NCI-H2196 treated with DMSO at 0.1 percent for 48 hours (cell line): ENCODE measurements around the gene ATP6V0E2.
A peak's percentile ranks its signal among the peaks of the same experiment; 100 is the strongest.
"Not testable (repeated sequence)": the region's sequence is repeated elsewhere in the genome, so short reads cannot be mapped to it uniquely, and the experiment has no call there.

Experiments
- DNase-seq: peaks from one replicate; lab custom pipeline; 2025; ENCODE audit not compliant: unreplicated experiment; lab: John Stamatoyannopoulos, UW

The ATP6V0E2 gene

DNA sequence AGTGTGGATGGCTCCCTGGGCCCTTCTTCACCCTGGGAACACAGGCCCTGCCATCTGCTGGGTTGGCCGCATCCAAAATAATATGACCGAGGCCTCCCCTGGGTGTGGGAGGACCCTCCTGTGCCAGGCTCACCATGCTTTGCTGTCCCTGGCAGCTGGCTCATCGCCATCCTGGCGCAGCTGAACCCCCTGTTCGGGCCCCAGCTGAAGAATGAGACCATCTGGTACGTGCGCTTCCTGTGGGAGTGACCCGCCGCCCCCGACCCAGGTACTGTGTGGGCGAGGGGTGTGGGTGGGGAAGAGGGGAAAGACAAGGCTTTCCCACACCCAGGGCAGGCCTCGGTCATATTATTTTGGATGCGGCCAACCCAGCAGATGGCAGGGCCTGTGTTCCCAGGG lies 4.8 kb downstream of the ATP6V0E2 start:
- no peak for DNase-seq

DNA sequence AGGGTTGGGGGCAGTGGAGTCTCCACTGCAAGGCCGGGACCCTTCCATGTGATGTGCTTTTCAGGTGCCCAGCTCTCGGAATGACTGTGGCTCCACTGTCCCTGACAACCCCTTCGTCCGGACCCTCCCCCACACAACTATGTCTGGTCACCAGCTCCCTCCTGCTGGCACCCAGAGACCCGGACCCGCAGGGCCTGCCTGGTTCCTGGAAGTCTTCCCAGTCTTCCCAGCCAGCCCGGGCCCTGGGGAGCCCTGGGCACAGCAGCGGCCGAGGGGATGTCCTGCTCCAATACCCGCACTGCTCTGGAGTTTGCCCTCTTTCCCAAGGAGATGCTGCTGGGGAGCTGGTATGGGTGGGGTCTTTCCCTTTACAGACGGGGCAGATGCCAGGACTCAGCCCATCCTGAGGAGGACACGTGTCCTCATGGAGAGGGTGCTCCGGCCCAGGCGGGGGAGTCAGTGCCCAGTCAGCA lies 5.5 kb downstream of the ATP6V0E2 start:
- DNase-seq, result no peak

DNA sequence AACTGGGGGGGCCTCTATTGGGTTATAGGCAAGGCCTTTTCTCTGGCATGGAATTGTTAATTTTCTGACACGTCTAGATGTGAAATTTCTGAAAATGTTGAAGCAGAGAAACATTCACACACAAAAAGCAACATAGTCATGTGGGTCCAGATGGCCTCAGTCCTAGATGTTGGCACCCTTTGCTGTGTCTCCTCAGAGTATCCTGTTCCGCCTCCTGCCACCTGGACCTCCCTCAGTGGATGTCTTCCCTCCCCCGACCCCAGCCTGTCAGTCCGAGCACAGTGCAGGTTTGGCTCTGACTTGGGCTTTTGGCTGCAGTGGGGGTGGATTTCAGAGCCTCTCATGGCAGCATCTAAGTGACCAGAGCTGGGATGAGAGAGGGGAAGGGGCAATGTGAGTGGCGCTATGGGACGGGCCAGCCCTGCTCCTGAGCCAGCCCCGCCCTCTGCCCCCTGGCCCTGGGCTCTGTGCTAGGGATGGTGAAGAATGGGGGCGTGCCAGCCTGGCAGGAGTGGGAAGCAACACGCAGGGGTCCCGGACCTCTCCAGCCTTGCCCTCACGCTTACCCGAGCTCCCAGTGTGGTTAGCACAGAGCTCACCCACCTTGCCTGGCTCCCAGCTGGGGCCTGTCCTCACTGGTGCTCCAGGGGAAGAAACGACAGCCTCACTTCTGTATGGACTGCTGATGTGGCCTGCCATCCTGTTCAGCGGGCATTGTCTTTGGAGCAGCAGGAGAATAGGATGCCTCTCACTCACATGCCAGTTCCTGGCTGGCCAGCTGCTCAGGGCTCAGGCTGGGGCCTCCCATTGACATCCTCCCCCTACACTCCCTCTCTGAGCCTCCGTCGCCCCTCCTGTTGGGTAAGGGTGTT lies 6.2 kb downstream of the ATP6V0E2 start:
- no peak for DNase-seq

GRCh38 chr7:149880638-149881311 lies 7.0 kb downstream of the ATP6V0E2 start:
- DNase-seq, result no peak

DNA sequence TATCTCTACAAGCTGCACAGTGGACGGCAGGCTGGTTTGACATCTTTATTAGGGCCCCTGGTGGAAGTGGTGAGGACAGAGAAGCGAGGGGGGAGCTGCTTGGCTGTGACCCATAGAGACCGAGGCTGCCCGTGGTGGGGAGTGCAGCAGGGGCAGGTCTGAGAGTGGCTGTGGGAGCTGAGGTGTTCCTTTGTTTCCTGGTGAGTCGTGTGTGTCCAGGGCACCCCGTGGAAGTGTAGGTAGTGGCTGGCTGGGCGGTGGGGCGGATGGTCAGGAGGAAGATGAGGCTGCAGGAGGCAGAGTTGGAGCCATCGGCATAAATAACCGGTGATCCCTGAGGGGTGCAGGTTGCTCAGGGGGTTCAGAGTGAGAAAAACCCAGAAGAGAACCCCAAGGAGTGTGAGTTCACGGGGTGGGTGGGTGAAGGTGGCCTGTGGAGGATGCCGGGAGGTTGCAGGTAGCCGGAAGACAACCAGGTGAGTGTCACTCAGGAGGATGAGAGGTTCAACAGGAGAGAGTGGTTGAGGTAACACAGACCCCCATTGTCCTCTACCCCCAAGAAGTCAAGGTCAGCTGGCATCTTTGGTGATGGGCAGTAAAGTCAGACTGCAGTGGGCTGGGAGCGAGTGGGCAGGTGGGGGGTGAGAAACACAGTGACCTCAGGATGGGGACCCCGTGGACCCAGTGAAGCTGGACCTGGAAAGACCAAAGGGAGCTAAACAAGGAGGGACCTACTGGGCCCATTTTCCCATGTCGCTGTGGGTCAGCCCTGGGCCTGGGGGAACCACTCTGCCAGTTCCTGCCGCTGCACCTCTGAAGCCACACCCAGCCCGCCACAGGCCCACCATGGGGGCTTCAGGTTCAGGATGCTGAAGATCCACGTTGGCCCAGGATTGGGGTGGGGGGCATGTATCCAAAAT lies 7.8 kb downstream of the ATP6V0E2 start:
- no peak for DNase-seq

DNA sequence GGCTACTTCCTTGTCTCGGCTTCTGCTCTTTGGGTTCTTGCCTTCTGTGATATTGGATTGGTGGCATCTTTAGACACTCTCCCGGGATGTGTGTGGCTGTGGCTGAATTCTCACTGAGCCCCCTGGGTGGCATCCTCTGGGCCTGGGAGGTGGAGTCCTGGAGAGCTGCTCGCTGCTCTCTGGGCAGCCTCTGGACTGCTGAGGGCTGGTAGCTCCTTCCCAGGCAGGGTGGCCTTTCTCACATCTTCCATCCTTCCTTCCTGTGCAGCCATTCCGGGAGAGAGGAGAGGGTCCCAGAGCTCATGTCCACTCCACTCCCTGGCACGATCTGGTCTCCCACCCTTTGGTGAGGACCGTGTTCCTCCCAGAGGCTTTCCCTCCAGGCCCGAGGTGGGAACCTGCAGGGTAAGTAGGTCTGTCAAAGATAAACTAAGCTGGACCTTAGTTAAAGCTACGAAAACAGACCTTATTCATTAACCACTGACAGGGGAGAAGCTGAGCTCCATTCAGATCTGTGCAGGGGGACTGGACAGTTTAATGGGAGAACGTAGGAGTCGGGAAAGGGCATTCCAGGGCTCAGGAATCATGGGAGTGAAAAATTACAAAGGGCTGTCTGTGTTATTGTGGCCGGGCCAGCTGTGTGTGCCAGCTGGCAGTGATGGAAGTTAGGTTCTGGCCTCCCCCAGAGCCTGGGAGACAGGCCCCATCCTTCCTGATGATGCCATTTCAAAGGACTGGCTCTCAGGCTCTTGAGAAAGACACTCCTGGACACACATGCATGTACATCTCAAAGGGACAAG lies 8.7 kb downstream of the ATP6V0E2 start:
- DNase-seq, result no peak

DNA sequence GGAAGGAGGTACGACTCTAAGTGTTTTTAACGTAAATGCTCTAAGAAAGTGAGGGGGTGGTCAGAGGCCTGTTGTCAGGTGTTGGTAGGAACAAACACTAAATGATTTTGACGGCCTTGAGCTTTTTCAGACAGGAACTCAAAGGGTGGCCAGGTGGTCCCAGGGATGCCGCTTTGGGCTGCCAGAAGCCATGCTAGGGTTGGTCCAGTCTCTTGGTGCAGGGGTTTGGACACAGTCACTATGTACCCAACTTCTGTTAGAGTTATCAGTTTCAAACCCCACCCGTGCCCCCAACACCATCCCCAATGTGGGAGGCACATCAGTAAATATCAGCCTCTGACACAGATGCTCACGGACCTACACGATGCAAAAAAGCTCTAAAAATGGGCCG lies 9.3 kb downstream of the ATP6V0E2 start:
- no peak for DNase-seq

DNA sequence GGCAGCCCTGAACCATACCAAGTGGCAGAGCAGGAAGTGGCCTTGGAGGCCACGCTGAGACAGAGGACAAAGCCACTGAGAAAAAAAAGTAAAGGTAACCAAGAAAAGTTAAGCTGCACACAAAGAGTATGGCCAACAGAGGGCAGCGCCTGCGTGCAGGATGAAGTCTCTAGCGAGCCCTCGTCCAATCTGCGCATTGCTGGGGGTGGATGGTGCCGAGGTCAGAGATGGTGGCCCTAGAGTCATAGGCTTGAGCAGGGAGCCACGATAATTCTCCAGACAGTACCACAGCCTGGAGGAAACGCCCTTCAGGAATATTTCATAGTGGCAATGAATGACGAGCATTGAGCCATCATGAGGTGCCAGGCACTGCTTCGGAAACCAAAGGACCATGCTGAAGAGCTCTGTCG lies 9.7 kb downstream of the ATP6V0E2 start:
- peak; percentile 47 for DNase-seq

- DNase-seq, result no peak
Measured at GRCh38 chr7:149884016-149884415, 10.2 kb downstream of the ATP6V0E2 start.

- DNase-seq, result no peak
Measured at GRCh38 chr7:149884541-149884940, 10.8 kb downstream of the ATP6V0E2 start.

- DNase-seq, result no peak
Measured at GRCh38 chr7:149885191-149886017, 11.6 kb downstream of the ATP6V0E2 start.

DNA sequence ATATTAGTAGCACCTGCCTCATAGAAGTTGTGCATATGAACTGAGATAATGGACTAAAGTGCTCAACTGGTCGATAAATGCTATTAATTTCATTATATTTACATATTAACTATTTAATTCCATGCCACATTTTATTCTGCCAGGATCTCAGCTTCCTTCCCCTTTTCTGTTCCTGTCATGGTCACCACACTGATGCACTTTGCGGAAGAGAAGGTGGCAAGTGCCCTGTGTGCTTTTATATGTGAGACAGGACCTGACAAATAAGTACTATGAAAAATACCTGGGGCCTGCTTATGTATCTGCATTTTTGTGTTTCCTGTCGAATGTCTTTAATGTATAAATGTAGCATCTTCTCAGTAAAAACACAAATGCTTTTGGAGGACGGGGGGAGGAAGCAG lies 12.2 kb downstream of the ATP6V0E2 start:
- no peak for DNase-seq

DNA sequence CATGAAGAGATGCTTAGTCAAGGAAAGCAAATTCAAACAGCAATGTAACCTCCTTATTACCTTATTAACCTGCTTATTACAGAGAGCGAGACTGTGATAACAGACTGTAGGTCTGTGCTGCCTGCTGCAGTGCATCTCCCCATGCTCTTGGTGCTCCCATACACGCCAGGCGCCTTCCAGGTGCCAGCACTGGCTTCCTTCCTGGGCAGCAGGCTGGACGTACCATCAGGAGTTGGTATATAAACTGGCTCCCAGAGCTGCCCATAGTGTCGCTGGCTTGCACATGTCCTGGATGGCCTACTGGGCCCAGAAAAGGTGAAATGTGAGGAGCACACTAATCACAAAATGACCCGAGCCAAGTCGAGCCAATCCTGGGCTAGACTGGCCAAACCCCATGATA lies 13.5 kb downstream of the ATP6V0E2 start:
- DNase-seq, result no peak

GRCh38 chr7:149890715-149891114 lies 16.9 kb downstream of the ATP6V0E2 start:
- DNase-seq, result not testable (repeated sequence)

DNA sequence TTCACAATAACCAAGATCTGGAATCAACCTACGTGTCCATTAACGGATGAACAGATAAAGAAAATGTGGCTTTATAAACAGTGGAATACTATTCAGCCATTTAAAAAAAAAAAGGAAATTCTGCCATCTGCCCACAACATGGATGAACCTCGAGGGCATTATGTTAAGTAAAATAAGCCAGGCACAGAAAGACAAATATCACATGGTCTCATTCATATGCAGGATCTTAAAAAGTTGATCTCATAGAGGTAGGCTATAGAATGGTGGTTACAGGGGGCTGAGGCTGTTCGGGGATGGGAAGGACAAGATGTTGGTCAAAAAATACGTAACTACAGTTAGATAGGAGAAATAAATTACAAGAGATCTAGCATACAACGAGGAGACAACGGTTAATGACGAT lies 21.2 kb downstream of the ATP6V0E2 start:
- not testable (repeated sequence) for DNase-seq

GRCh38 chr7:149907776-149908376 lies 34.1 kb downstream of the ATP6V0E2 start:
- not testable (repeated sequence) for DNase-seq

DNA sequence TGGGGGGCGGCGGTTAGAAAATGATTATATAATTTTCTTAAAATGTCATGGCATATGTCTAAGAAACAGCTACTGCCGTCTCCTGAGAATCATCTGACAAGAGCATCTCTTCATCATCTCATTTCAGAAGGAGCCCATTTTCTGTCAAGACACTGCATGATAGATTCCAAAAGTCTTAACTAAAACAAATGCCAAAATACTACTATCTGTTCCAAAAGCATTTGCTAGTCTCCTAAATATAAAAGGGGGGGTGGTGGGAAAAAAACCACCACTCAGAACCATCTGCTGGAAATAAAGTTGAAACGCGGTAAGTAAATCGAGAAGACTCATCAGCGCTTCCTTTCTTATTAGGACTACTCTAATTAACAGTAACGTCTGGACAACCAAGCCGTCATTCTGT lies 36.5 kb downstream of the ATP6V0E2 start:
- DNase-seq, result not testable (repeated sequence)

DNA sequence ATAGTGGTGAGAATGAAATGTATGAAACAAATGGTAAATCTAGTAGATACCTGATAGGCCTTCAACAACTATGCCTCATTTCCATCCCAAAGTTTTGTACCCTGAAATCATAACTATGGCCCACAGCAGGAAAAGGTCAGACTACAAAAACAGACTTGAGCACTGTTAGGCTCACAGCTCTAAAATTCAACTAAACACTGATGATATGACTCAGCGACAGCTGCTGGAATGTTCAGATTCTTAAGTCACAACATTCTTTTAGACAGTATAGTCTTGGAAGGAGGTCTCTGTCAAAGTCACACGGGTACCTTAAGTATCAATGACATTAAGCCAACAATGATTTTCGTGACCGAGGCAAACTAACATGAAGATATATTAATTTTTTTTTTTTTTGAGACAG lies 38.4 kb downstream of the ATP6V0E2 start:
- DNase-seq, result not testable (repeated sequence)

DNA sequence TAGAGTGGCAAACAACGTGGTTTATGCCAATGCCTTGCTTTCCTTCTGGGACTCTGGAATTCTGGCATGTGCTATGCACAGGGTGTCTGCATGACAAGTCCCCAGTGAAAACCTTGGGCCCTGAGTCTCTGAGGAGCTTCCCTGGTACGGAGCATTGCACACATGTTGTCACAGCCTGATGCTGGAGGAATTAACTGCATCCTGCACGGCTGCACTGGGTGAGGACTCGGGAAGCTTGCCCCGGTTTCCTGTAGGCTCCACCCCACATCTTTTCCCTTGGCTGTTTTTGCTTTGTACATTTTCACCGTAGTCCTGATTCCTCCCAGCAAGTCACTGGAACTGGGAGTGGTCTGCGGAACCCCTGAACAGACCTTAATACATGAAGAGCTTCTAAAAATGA lies 52.6 kb downstream of the ATP6V0E2 start:
- not testable (repeated sequence) for DNase-seq
